A549 (cell line): ENCODE results near the gene LRRC36. TPM values are rescaled to one million over a fixed set of nuclear protein-coding genes. Genes with fewer than 3 reads are reported as not detected.

ENCODE experiments used
- ATAC-seq, 2 experiments: fragments of 200-7000 bp in 1 of 2; fragments of >200 bp in 1 of 2; cut with Nextera tagmentation in 1 of 2; cut with Tn5 transposase in 1 of 2; 3 replicates each; pipeline versions ENCODE4 v1.8.0 to v1.9.1; 2018 to 2020; ENCODE audit warnings: mild to moderate bottlenecking in 1 of 2, moderate library complexity in 1 of 2
- CTCF ChIA-PET: fragments of 300-600 bp; sonication (Branson Sonifier 250); formaldehyde crosslinking; extraction: SDS; loops from one replicate; lab custom pipeline; 2021; ENCODE audit warnings: antibody characterized with exemption, inconsistent platforms; lab: Yijun Ruan, JAX
- POLR2A ChIA-PET: fragments of 350-600 bp; formaldehyde crosslinking; extraction: SDS; loops from one replicate; lab custom pipeline; 2021; ENCODE audit warnings: antibody characterized with exemption, inconsistent platforms; lab: Yijun Ruan, JAX
- DNase-seq, 2 experiments: peaks; one replicate each; pipeline versions ENCODE4 v3.0.0 to v3.0.0-alpha.2; 2011 to 2016; ENCODE audit warnings: low read depth in 1 of 2, low spot score in 1 of 2
- FAIRE-seq: peaks from 2 replicates; lab custom pipeline; 2011; peaks lifted over from hg19 to GRCh38; lab: Jason Lieb, UNC
- H3K27ac ChIP-seq, 2 experiments: fragments of >200 bp; sonication (Bioruptor Twin); formaldehyde crosslinking; 3 replicates each; pipeline ENCODE4 v1.5.1; 2016 to 2017
- H3K4me1 ChIP-seq: fragments of >200 bp; sonication (Bioruptor Twin); formaldehyde crosslinking; 3 replicates; pipeline ENCODE4 v1.6.1; 2016
- H3K4me2 ChIP-seq: fragments of >200 bp; sonication (Bioruptor Twin); formaldehyde crosslinking; 3 replicates; pipeline ENCODE4 v1.6.1; 2016
- H3K4me3 ChIP-seq: fragments of >200 bp; sonication (Bioruptor Twin); formaldehyde crosslinking; 3 replicates; pipeline ENCODE4 v1.5.1; 2016
- H3K9me3 ChIP-seq: fragments of >200 bp; sonication (Bioruptor Twin); formaldehyde crosslinking; 3 replicates; pipeline ENCODE4 v1.6.1; 2016
- BCL3 ChIP-seq: fragments of >200 bp; sonication (Bioruptor Twin); formaldehyde crosslinking; IDR thresholded peaks from 3 replicates; pipeline ENCODE4 v1.6.1; 2016
- CBX2 ChIP-seq: fragments of 200-600 bp; sonication (generic); IDR thresholded peaks from 2 replicates; pipeline ENCODE4 v1.6.1; 2016; ENCODE audit warnings: low read depth, mild to moderate bottlenecking, borderline replicate concordance
- EHF ChIP-seq: fragments of 250-450 bp; sonication (Bioruptor Pico); IDR thresholded peaks from 2 replicates; pipeline ENCODE4 v1.5.0; 2020; ENCODE audit warnings: mild to moderate bottlenecking
- EHMT2 ChIP-seq: fragments of 200-600 bp; sonication (generic); IDR thresholded peaks from 2 replicates; pipeline ENCODE4 v1.6.1; 2016; ENCODE audit warnings: antibody characterized with exemption, low read depth, mild to moderate bottlenecking, moderate library complexity
- EP300 ChIP-seq, 2 experiments: fragments of >200 bp; sonication (Bioruptor Twin); formaldehyde crosslinking; IDR thresholded peaks; 2 replicates in 1 of 2; 3 replicates in 1 of 2; pipeline ENCODE4 v1.6.1; 2016 to 2017
- ESRRA ChIP-seq: fragments of 150-350 bp; IDR thresholded peaks from 2 replicates; pipeline ENCODE4 v1.6.1; 2014; ENCODE audit warnings: mild to moderate bottlenecking, low read length, borderline replicate concordance
- FOSB ChIP-seq: fragments of 250-450 bp; sonication (Bioruptor Pico); IDR thresholded peaks from 2 replicates; pipeline ENCODE4 v1.5.0; 2020; ENCODE audit warnings: mild to moderate bottlenecking, moderate library complexity
- FOSL2 ChIP-seq, 2 experiments: fragments of 450-650 bp in 1 of 2; fragments of >200 bp in 1 of 2; sonication (Bioruptor Twin) in 1 of 2; formaldehyde crosslinking; IDR thresholded peaks; 2 replicates each; pipeline versions ENCODE4 v1.5.0 to v1.6.1; 2016 to 2020; ENCODE audit warnings: mild to moderate bottlenecking in 1 of 2, moderate library complexity in 1 of 2
- HDAC2 ChIP-seq: fragments of 200-600 bp; sonication (generic); IDR thresholded peaks from 2 replicates; pipeline ENCODE4 v1.6.1; 2016
- HOXA7 ChIP-seq: fragments of 250-450 bp; sonication (Bioruptor Pico); IDR thresholded peaks from 2 replicates; pipeline ENCODE4 v1.5.0; 2020; ENCODE audit warnings: mild to moderate bottlenecking, moderate library complexity
- HOXB13 ChIP-seq: fragments of 250-450 bp; sonication (Bioruptor Pico); IDR thresholded peaks from 2 replicates; pipeline ENCODE4 v1.5.0; 2020; ENCODE audit warnings: low read depth, mild to moderate bottlenecking, moderate library complexity
- KDM5A ChIP-seq: fragments of 200-600 bp; sonication (generic); IDR thresholded peaks from 2 replicates; pipeline ENCODE4 v1.6.1; 2016; ENCODE audit warnings: antibody characterized with exemption, mild to moderate bottlenecking
- MAFK ChIP-seq: fragments of 450-650 bp; IDR thresholded peaks from 2 replicates; pipeline ENCODE4 v1.6.1; 2014; ENCODE audit not compliant: partially characterized antibody
- MAZ ChIP-seq: fragments of 150-350 bp; IDR thresholded peaks from 2 replicates; pipeline ENCODE4 v1.6.1; 2014; ENCODE audit warnings: antibody characterized with exemption, low read depth, low read length, borderline replicate concordance
- NFE2L2 ChIP-seq: fragments of 150-350 bp; conservative IDR thresholded peaks from 2 replicates; pipeline ENCODE4 v1.6.1; 2014; ENCODE audit warnings: low read length
- NR3C1 ChIP-seq: fragments of >200 bp; sonication (Bioruptor Twin); formaldehyde crosslinking; IDR thresholded peaks from 3 replicates; pipeline ENCODE4 v1.6.1; 2017
- POLR2A ChIP-seq: IDR thresholded peaks from 2 replicates; pipeline ENCODE4 v1.6.1; 2012; ENCODE audit warnings: mild to moderate bottlenecking, low read length
- RARB ChIP-seq: fragments of 250-450 bp; sonication (Bioruptor Pico); IDR thresholded peaks from 2 replicates; pipeline ENCODE4 v1.8.0; 2021; ENCODE audit warnings: mild to moderate bottlenecking, moderate library complexity
- RFX5 ChIP-seq: fragments of 450-650 bp; IDR thresholded peaks from 2 replicates; pipeline ENCODE4 v1.7.1; 2014; ENCODE audit warnings: antibody characterized with exemption, mild to moderate bottlenecking, moderate library complexity
- SMC3 ChIP-seq: fragments of >200 bp; sonication (Bioruptor Twin); formaldehyde crosslinking; IDR thresholded peaks from 3 replicates; pipeline ENCODE4 v1.6.1; 2018; ENCODE audit warnings: inconsistent platforms
- ZC3H11A ChIP-seq: fragments of 450-650 bp; IDR thresholded peaks from 2 replicates; pipeline ENCODE4 v1.6.1; 2014; ENCODE audit warnings: antibody characterized with exemption, mild to moderate bottlenecking
- ZSCAN20 ChIP-seq: fragments of 250-450 bp; sonication (Bioruptor Pico); IDR thresholded peaks from 2 replicates; pipeline ENCODE4 v1.8.0; 2022; ENCODE audit warnings: mild to moderate bottlenecking, moderate library complexity
- WGBS: methylation state at CpG from one replicate; pipeline ENCODE4 v1.1.6; 2017; ENCODE audit errors: missing lambda C conversion rate; 5-methylcytosine and 5-hydroxymethylcytosine counted together
- polyA plus RNA-seq, 4 experiments: library from polyadenylated mRNA; depleted of rRNA in 3 of 4; stranded (reverse); fragments of >200 nt; fragmentation: RNase III in 1 of 4; extraction: RNeasy Plus Mini Kit Qiagen cat#74134 plus additional on column Dnase treatment in 1 of 4; gene quantifications; 2 replicates in 3 of 4; 3 replicates in 1 of 4; pipeline ENCODE4 v1.2.3, GENCODE V29; 2011 to 2017
- TF ChIP-seq, protein P1 (sequence below): fragments of >200 bp; sonication (Bioruptor Twin); formaldehyde crosslinking; IDR thresholded peaks from 3 replicates; pipeline ENCODE4 v1.5.1; 2016
- TF ChIP-seq, protein P2 (sequence below): fragments of >200 bp; sonication (Bioruptor Twin); formaldehyde crosslinking; IDR thresholded peaks from 2 replicates; pipeline ENCODE4 v1.6.1; 2016
- TF ChIP-seq, protein P3 (sequence below): IDR thresholded peaks from 2 replicates; pipeline ENCODE4 v1.6.1; 2012; ENCODE audit warnings: low read depth, borderline replicate concordance

Gene LRRC36
- polyA plus RNA-seq, 2 of the 4 experiments (the other 2 are of a cell fraction), result 0.48 to 0.57 TPM

- ATAC-seq (no peak), DNase-seq (no peak)
- CTCF ChIA-PET, result interaction anchor here (1.1 to 1.9 kb wide), 3 partner anchors 13 to 76 kb away, joined by 3 to 4 read pairs (median 4); no protein-coding TSS in a partner anchor
- 80% methylated on average over 2 of the region's 2 CpGs for WGBS
- H3K27ac ChIP-seq, result no peak overlapping the region
- TF ChIP-seq HDAC2, result no peak
- no peak for TF ChIP-seq EP300 (IDR thresholded peaks at IDR 0.05)
- TF ChIP-seq EHF (CRISPR knock-in tag), result no peak
- no peak for TF ChIP-seq CBX2
- TF ChIP-seq POLR2A, result no peak
- no peak for TF ChIP-seq ZSCAN20 (CRISPR knock-in tag)
- TF ChIP-seq NFE2L2, result no peak
- TF ChIP-seq, protein P1, sequence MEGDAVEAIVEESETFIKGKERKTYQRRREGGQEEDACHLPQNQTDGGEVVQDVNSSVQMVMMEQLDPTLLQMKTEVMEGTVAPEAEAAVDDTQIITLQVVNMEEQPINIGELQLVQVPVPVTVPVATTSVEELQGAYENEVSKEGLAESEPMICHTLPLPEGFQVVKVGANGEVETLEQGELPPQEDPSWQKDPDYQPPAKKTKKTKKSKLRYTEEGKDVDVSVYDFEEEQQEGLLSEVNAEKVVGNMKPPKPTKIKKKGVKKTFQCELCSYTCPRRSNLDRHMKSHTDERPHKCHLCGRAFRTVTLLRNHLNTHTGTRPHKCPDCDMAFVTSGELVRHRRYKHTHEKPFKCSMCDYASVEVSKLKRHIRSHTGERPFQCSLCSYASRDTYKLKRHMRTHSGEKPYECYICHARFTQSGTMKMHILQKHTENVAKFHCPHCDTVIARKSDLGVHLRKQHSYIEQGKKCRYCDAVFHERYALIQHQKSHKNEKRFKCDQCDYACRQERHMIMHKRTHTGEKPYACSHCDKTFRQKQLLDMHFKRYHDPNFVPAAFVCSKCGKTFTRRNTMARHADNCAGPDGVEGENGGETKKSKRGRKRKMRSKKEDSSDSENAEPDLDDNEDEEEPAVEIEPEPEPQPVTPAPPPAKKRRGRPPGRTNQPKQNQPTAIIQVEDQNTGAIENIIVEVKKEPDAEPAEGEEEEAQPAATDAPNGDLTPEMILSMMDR, result no peak
- TF ChIP-seq, protein P2, sequence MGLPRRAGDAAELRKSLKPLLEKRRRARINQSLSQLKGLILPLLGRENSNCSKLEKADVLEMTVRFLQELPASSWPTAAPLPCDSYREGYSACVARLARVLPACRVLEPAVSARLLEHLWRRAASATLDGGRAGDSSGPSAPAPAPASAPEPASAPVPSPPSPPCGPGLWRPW, result no peak
- TF ChIP-seq, protein P3, sequence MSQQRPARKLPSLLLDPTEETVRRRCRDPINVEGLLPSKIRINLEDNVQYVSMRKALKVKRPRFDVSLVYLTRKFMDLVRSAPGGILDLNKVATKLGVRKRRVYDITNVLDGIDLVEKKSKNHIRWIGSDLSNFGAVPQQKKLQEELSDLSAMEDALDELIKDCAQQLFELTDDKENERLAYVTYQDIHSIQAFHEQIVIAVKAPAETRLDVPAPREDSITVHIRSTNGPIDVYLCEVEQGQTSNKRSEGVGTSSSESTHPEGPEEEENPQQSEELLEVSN, result no peak
- TF ChIP-seq ESRRA, result no peak
- no peak for TF ChIP-seq HOXA7 (CRISPR knock-in tag)
- TF ChIP-seq FOSL2 (IDR thresholded peaks at IDR 0.05), result no peak
- no peak for TF ChIP-seq FOSL2 (CRISPR knock-in tag; IDR thresholded peaks at IDR 0.05)
- TF ChIP-seq BCL3, result no peak
- no peak for TF ChIP-seq NR3C1
- TF ChIP-seq MAFK, result no peak
- TF ChIP-seq KDM5A, result no peak
- TF ChIP-seq, all 56 proteins: peak for 0
- no peak overlapping the region for H3K4me3 ChIP-seq
- no peak overlapping the region for H3K4me2 ChIP-seq
- H3K4me1 ChIP-seq, result peaks cover 8% of the 10 kb centered on the region
- POLR2A ChIA-PET, result no interaction called here
- H3K9me3 ChIP-seq, result no peaks in the 10 kb centered on the region
- no peak for FAIRE-seq
Measured at GRCh38 chr16:67333315-67333714, 6.7 kb downstream of the LRRC36 start.

- no peaks in the 10 kb centered on the region for H3K9me3 ChIP-seq
- CTCF ChIA-PET, result interaction anchor here (1.0 to 2.2 kb wide), 3 partner anchors 9 to 76 kb away, joined by 3 to 8 read pairs (median 4); partner anchors contain the start of genes KCTD19 and LRRC36
- TF ChIP-seq ZC3H11A (no peak), NR3C1 (no peak), RFX5 (no peak), FOSB (no peak), RARB (CRISPR knock-in tag) (no peak), MAZ (no peak), KDM5A (no peak), EHF (CRISPR knock-in tag) (no peak), EHMT2 (no peak), SMC3 (no peak), HOXB13 (CRISPR knock-in tag) (no peak)
- no peak for FAIRE-seq
- H3K4me1 ChIP-seq, result no peaks in the 10 kb centered on the region
- ATAC-seq, result no peak
- no peak overlapping the region for H3K4me3 ChIP-seq
- 15% methylated on average over 1 of the region's 1 CpG for WGBS
- POLR2A ChIA-PET, result no interaction called here
- H3K27ac ChIP-seq, result no peak overlapping the region
- peak in 1 of 2 experiments; percentile 42 for DNase-seq
- no peak overlapping the region for H3K4me2 ChIP-seq
Measured at GRCh38 chr16:67336116-67336515, 9.5 kb downstream of the LRRC36 start.
